ENCODE data around the gene AKAP7. TPM values are rescaled to one million over a fixed set of nuclear protein-coding genes. Genes with fewer than 3 reads are reported as not detected.

AKAP7 gene
- total RNA-seq, 1 experiment from 2014 or later: 3.1 TPM

- H3K36me3 ChIP-seq (ENCODE audit: control insufficient read depth in 1 of 2, insufficient read depth in 2 of 2, low read length in 2 of 2): no peaks in the 10 kb centered on the region
- no peak overlapping the region for H2AFZ ChIP-seq (ENCODE audit: low read depth, low read length, poor library complexity, severe bottlenecking)
- no peak overlapping the region for H3K9ac ChIP-seq (ENCODE audit: low read length)
- DNase-seq (ENCODE audit: low read depth, low spot score) (no peak), ATAC-seq (no peak; the same call in 1 of the 2 replicates)
- intact Hi-C loops (cut with micrococcal nuclease): no loop called here
- no peaks in the 10 kb centered on the region for H3K79me2 ChIP-seq (ENCODE audit: insufficient read depth, low read length)
- H3K4me3 ChIP-seq (replicated peaks in 1 of 2; ENCODE audit: low read depth in 1 of 2, low read length in 2 of 2): no peak overlapping the region
- ChIA-PET CTCF (no interaction called here), POLR2A (no interaction called here), RAD21 (ENCODE audit: low non-redundant PET in 1 of 2, low total read pairs in 2 of 2, uncharacterized antibody in 2 of 2, unreplicated experiment in 2 of 2) (no interaction called here)
- BruUV-seq (replicated peaks): no TSS peak
- no peaks in the 10 kb centered on the region for H3K9me2 ChIP-seq (ENCODE audit: insufficient read depth)
- H3K9me3 ChIP-seq (ENCODE audit: control insufficient read depth in 1 of 2, insufficient read depth in 1 of 2, low read depth in 1 of 2, low read length in 2 of 2): no peaks in the 10 kb centered on the region
- no peak overlapping the region for H3K27ac ChIP-seq (ENCODE audit: low read depth, low read length)
- H3K27me3 ChIP-seq (ENCODE audit: insufficient read depth, low read length): no peaks in the 10 kb centered on the region
- peaks cover 0 to 11% of the 10 kb centered on the region in 2 experiments; a peak in 2 of 4 replicates for H3K4me1 ChIP-seq (ENCODE audit: control insufficient read depth in 1 of 2, insufficient read depth in 2 of 2, low read length in 2 of 2)
- no peaks in the 10 kb centered on the region for H4K20me1 ChIP-seq (ENCODE audit: insufficient read depth)
- peak; percentile 29; the same call in 1 of the 2 replicates for TF ChIP-seq FOSL1 (IDR thresholded peaks at IDR 0.05; ENCODE audit: low read depth)
- TF ChIP-seq YY1 (IDR thresholded peaks at IDR 0.05; ENCODE audit: extremely low read depth, insufficient replicate concordance, low read depth, low read length): no peak
- peak overlapping the region; percentile 54 for H3K4me2 ChIP-seq (ENCODE audit: low read length)
Measured at GRCh38 chr6:131101911-131102680, 33.2 kb upstream of the AKAP7 start.

DNA sequence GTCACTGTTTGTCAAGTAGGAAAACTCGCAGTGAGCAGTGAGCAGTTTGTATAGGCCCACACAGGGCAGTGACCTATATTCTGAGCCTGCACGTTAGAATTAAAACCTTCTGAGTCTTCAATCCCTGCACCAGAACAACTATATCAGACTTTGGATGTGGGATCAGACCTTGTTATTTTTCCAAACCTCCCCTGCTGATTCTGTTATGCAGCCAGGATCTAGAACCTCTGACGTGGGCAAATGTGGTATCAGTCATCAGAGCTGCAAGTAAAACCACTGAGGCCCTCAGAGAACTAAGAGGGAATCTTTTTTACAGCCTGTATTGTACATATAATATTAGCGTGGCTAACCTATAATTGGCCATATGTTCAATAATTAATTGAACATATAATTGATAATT, 32.0 kb upstream of the AKAP7 start:
- Histone ChIP-seq H2AFZ (ENCODE audit: low read depth, low read length, poor library complexity, severe bottlenecking) (no peak overlapping the region), H3K9me2 (ENCODE audit: insufficient read depth) (no peaks in the 10 kb centered on the region), H3K4me1 (ENCODE audit: control insufficient read depth in 1 of 2, insufficient read depth in 2 of 2, low read length in 2 of 2) (peaks cover 0 to 11% of the 10 kb centered on the region in 2 experiments; a peak in 2 of 4 replicates), H3K4me2 (ENCODE audit: low read length) (no peak overlapping the region), H3K27me3 (ENCODE audit: insufficient read depth, low read length) (no peaks in the 10 kb centered on the region), H3K9ac (ENCODE audit: low read length) (no peak overlapping the region), H3K79me2 (ENCODE audit: insufficient read depth, low read length) (no peaks in the 10 kb centered on the region), H3K4me3 (replicated peaks in 1 of 2; ENCODE audit: low read depth in 1 of 2, low read length in 2 of 2) (no peak overlapping the region), H3K27ac (ENCODE audit: low read depth, low read length) (no peak overlapping the region), H3K9me3 (ENCODE audit: control insufficient read depth in 1 of 2, insufficient read depth in 1 of 2, low read depth in 1 of 2, low read length in 2 of 2) (no peaks in the 10 kb centered on the region), H4K20me1 (ENCODE audit: insufficient read depth) (no peaks in the 10 kb centered on the region), H3K36me3 (ENCODE audit: control insufficient read depth in 1 of 2, insufficient read depth in 2 of 2, low read length in 2 of 2) (no peaks in the 10 kb centered on the region)
- ChIA-PET POLR2A (no interaction called here), RAD21 (ENCODE audit: low non-redundant PET in 1 of 2, low total read pairs in 2 of 2, uncharacterized antibody in 2 of 2, unreplicated experiment in 2 of 2) (no interaction called here), CTCF (no interaction called here)
- intact Hi-C loops (cut with micrococcal nuclease): no loop called here
- no TSS peak for BruUV-seq (replicated peaks)
- DNase-seq (ENCODE audit: low read depth, low spot score) (no peak), ATAC-seq (no peak)
- TF ChIP-seq CEBPB (IDR thresholded peaks at IDR 0.05; ENCODE audit: low read depth) (no peak), YY1 (IDR thresholded peaks at IDR 0.05; ENCODE audit: extremely low read depth, insufficient replicate concordance, low read depth, low read length) (no peak), ZFX (IDR thresholded peaks at IDR 0.05) (no peak), ELF1 (IDR thresholded peaks at IDR 0.05; ENCODE audit: borderline replicate concordance, low read depth) (no peak), POLR2AphosphoS5 (IDR thresholded peaks at IDR 0.05; ENCODE audit: low read depth, low read length) (no peak), ZNF274 (IDR thresholded peaks at IDR 0.05; ENCODE audit: low read depth, low read length) (no peak), EGR1 (IDR thresholded peaks at IDR 0.05; ENCODE audit: low read depth) (no peak), EZH2 (IDR thresholded peaks at IDR 0.05) (no peak), RAD21 (IDR thresholded peaks at IDR 0.05; ENCODE audit: low read depth) (no peak), JUND (IDR thresholded peaks at IDR 0.05) (no peak), MAX (IDR thresholded peaks at IDR 0.05) (no peak), CBX3 (IDR thresholded peaks at IDR 0.05; ENCODE audit: low read depth) (no peak), CTCF (IDR thresholded peaks at IDR 0.05 in 2 of 3, conservative IDR thresholded peaks at IDR 0.05 in 1 of 3; ENCODE audit: borderline replicate concordance in 1 of 3, insufficient read depth in 1 of 3, low read depth in 2 of 3, low read length in 2 of 3) (no peak), EZH2phosphoT487 (IDR thresholded peaks at IDR 0.05; ENCODE audit: borderline replicate concordance) (no peak), SRF (IDR thresholded peaks at IDR 0.05; ENCODE audit: low read depth) (no peak)
- TF ChIP-seq, protein P1, sequence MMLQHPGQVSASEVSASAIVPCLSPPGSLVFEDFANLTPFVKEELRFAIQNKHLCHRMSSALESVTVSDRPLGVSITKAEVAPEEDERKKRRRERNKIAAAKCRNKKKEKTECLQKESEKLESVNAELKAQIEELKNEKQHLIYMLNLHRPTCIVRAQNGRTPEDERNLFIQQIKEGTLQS (IDR thresholded peaks at IDR 0.05): no peak
